CD14-positive monocyte (primary cell): ENCODE results near the gene FGFR3. TPM values are rescaled to one million over a fixed set of nuclear protein-coding genes. Genes with fewer than 3 reads are reported as not detected.
A peak's percentile ranks its signal among the peaks of the same experiment; 100 is the strongest.

Source experiments
- DNase-seq, 3 donors: peaks; one replicate each; pipeline ENCODE4 v3.0.0-alpha.2; 2011 to 2022
- H2AFZ ChIP-seq: 2 replicates; pipeline ENCODE4 v1.6.0; 2012; ENCODE audit warnings: mild to moderate bottlenecking, low read depth, low read length, inconsistent platforms; ENCODE audit not compliant: insufficient read depth, poor library complexity, severe bottlenecking
- H3K27ac ChIP-seq, 2 donors: 1 replicate in 1 of 2; 2 replicates in 1 of 2; pipeline ENCODE4 v1.5.1; 2012 to 2013; ENCODE audit warnings: low read length in 2 of 2, control low read depth in 1 of 2, inconsistent platforms in 1 of 2, low read depth in 1 of 2, mild to moderate bottlenecking in 1 of 2
- H3K27me3 ChIP-seq, 2 donors: one replicate each; pipeline versions ENCODE4 v1.6.0 to v1.6.1; 2011 to 2013; ENCODE audit warnings: low read length in 2 of 2; ENCODE audit not compliant: control insufficient read depth in 2 of 2, insufficient read depth in 2 of 2
- H3K36me3 ChIP-seq, 2 donors: replicated peaks in 1 of 2; 1 replicate in 1 of 2; 2 replicates in 1 of 2; pipeline versions ENCODE4 v1.5.1 to v1.6.1; 2012 to 2013; ENCODE audit warnings: low read length in 2 of 2, control low read depth in 1 of 2, inconsistent platforms in 1 of 2, mild to moderate bottlenecking in 1 of 2; ENCODE audit not compliant: insufficient read depth in 2 of 2, control insufficient read depth in 1 of 2
- H3K4me1 ChIP-seq, 2 donors: 1 replicate in 1 of 2; 2 replicates in 1 of 2; pipeline versions ENCODE4 v1.5.1 to v1.6.1; 2012 to 2013; ENCODE audit warnings: low read length in 2 of 2, control low read depth in 1 of 2, inconsistent platforms in 1 of 2, mild to moderate bottlenecking in 1 of 2, moderate library complexity in 1 of 2; ENCODE audit not compliant: insufficient read depth in 2 of 2, control insufficient read depth in 1 of 2
- H3K4me2 ChIP-seq: replicated peaks from 2 replicates; pipeline ENCODE3; 2012; ENCODE audit warnings: low read length, moderate library complexity, mild to moderate bottlenecking; ENCODE audit not compliant: poor library complexity, severe bottlenecking; ENCODE audit errors: extremely low read depth
- H3K4me3 ChIP-seq, 3 experiments: fragments of 200-600 bp in 1 of 3; sonication (generic) in 1 of 3; replicated peaks in 1 of 3; 1 replicate in 2 of 3; 2 replicates in 1 of 3; pipeline ENCODE4 v1.5.1; 2011 to 2013; ENCODE audit warnings: low read length in 3 of 3, mild to moderate bottlenecking in 3 of 3, control low read depth in 2 of 3, low read depth in 2 of 3, inconsistent platforms in 1 of 3, moderate library complexity in 1 of 3
- H3K79me2 ChIP-seq: 2 replicates; pipeline ENCODE4 v1.6.0; 2012; ENCODE audit warnings: mild to moderate bottlenecking, control low read depth, inconsistent platforms, low read length, moderate library complexity; ENCODE audit not compliant: insufficient read depth
- H3K9ac ChIP-seq: 2 replicates; pipeline ENCODE4 v1.6.0; 2017; ENCODE audit warnings: low read length, mild to moderate bottlenecking; ENCODE audit not compliant: insufficient read depth, poor library complexity, severe bottlenecking
- H3K9me3 ChIP-seq, 2 donors: replicated peaks in 1 of 2; 1 replicate in 1 of 2; 2 replicates in 1 of 2; pipeline versions ENCODE4 v1.5.1 to v1.6.1; 2012 to 2013; ENCODE audit warnings: low read length in 2 of 2, control low read depth in 1 of 2; ENCODE audit not compliant: control insufficient read depth in 1 of 2, insufficient read depth in 1 of 2
- H4K20me1 ChIP-seq: 2 replicates; pipeline ENCODE4 v1.6.0; 2012; ENCODE audit warnings: mild to moderate bottlenecking, low read length, control low read depth, moderate library complexity; ENCODE audit not compliant: insufficient read depth
- H3K27ac Mint-ChIP-seq, 7 donors: one replicate each; pipeline ENCODE4 v1.8.0; 2020; ENCODE audit warnings: mild to moderate bottlenecking in 7 of 7, mixed read lengths in 7 of 7, moderate library complexity in 6 of 7, inconsistent platforms in 2 of 7
- H3K27me3 Mint-ChIP-seq, 3 donors: one replicate each; pipeline ENCODE4 v1.8.0; 2021 to 2022; ENCODE audit warnings: low read depth in 3 of 3, mild to moderate bottlenecking in 3 of 3, mixed read lengths in 3 of 3, moderate library complexity in 3 of 3, inconsistent platforms in 1 of 3
- H3K36me3 Mint-ChIP-seq, 2 donors: one replicate each; pipeline ENCODE4 v1.8.0; 2020; ENCODE audit warnings: mixed read lengths in 2 of 2, inconsistent platforms in 1 of 2, mild to moderate bottlenecking in 1 of 2
- H3K4me1 Mint-ChIP-seq: one replicate; pipeline ENCODE4 v1.8.0; 2020; ENCODE audit warnings: mild to moderate bottlenecking, mixed read lengths
- H3K4me3 Mint-ChIP-seq, 2 donors: one replicate each; pipeline ENCODE4 v1.8.0; 2020; ENCODE audit warnings: mild to moderate bottlenecking in 2 of 2, mixed read lengths in 2 of 2, moderate library complexity in 1 of 2
- H3K9me3 Mint-ChIP-seq, 7 donors: one replicate each; pipeline ENCODE4 v1.8.0; 2020 to 2022; ENCODE audit warnings: mixed read lengths in 7 of 7, mild to moderate bottlenecking in 6 of 7, moderate library complexity in 6 of 7, inconsistent platforms in 2 of 7
- CTCF ChIP-seq: fragments of 200-600 bp; IDR thresholded peaks from one replicate; pipeline ENCODE4 v1.8.0; 2022; ENCODE audit warnings: antibody characterized with exemption, mild to moderate bottlenecking
- WGBS: methylation state at CpG from one replicate; pipeline ENCODE4 v1.1.5; 2013; ENCODE audit warnings: missing lambda C conversion rate; ENCODE audit not compliant: insufficient coverage; 5-methylcytosine and 5-hydroxymethylcytosine counted together
- intact Hi-C, 2 donors: fragments of 100-400 bp; cut with micrococcal nuclease; formaldehyde crosslinking; loops; one replicate each; pipeline versions ENCODE4 v1.15.0 to v1.15.1; 2023
- polyA plus RNA-seq, 3 donors: library from polyadenylated mRNA; depleted of rRNA in 1 of 3; unstranded in 2 of 3; stranded (reverse) in 1 of 3; fragments of 300-500 nt in 2 of 3; fragments of >200 nt in 1 of 3; fragmentation: Illumina TruSeq in 2 of 3; gene quantifications; 1 replicate in 2 of 3; 2 replicates in 1 of 3; pipeline ENCODE4 v1.2.3, GENCODE V29; 2012 to 2021

The FGFR3 gene
- polyA plus RNA-seq, 3 donors = 0.07 TPM; not detected in 2

- Mint-ChIP-seq H3K36me3 (peaks cover 58 to 77% of the 10 kb centered on the region in 2 donors), H3K4me3 (no peak overlapping the region), H3K4me1 (no peaks in the 10 kb centered on the region), H3K27ac (peak overlapping the region in 1 of 7 donors; percentile 3), H3K9me3 (no peaks in the 10 kb centered on the region), H3K27me3 (peaks cover 0 to 4% (median 0%) of the 10 kb centered on the region in 3 donors)
- Histone ChIP-seq H3K9ac (no peak overlapping the region), H3K27me3 (no peaks in the 10 kb centered on the region), H3K9me3 (no peaks in the 10 kb centered on the region), H2AFZ (no peak overlapping the region), H3K79me2 (no peaks in the 10 kb centered on the region), H3K4me1 (no peaks in the 10 kb centered on the region), H3K4me3 (no peak overlapping the region), H3K4me2 (no peak overlapping the region), H3K36me3 (peaks cover 52 to 71% of the 10 kb centered on the region in 2 donors), H4K20me1 (peaks cover 8% of the 10 kb centered on the region), H3K27ac (no peak overlapping the region)
- DNase-seq = no peak
- intact Hi-C loops = no loop called here
- WGBS = 100% methylated on average over 7 of the region's 8 CpGs
- no peak for TF ChIP-seq CTCF
Measured at GRCh38 chr4:1814453-1814852, 21.4 kb downstream of the FGFR3 start.

GRCh38 chr4:1815096-1815996, 22.3 kb downstream of the FGFR3 start:
- Histone ChIP-seq H3K27ac (no peak overlapping the region), H3K79me2 (no peaks in the 10 kb centered on the region), H3K4me1 (no peaks in the 10 kb centered on the region), H3K36me3 (peaks cover 61 to 80% of the 10 kb centered on the region in 2 donors), H3K9me3 (no peaks in the 10 kb centered on the region), H4K20me1 (no peaks in the 10 kb centered on the region), H2AFZ (no peak overlapping the region), H3K4me2 (no peak overlapping the region), H3K27me3 (no peaks in the 10 kb centered on the region), H3K9ac (no peak overlapping the region), H3K4me3 (no peak overlapping the region)
- Mint-ChIP-seq H3K27ac (peak overlapping the region in 1 of 7 donors; percentile 51), H3K27me3 (peaks cover 0 to 2% (median 0%) of the 10 kb centered on the region in 3 donors), H3K4me1 (no peaks in the 10 kb centered on the region), H3K9me3 (no peaks in the 10 kb centered on the region), H3K4me3 (no peak overlapping the region), H3K36me3 (peaks cover 67 to 86% of the 10 kb centered on the region in 2 donors)
- DNase-seq = no peak
- TF ChIP-seq CTCF = no peak
- intact Hi-C loops = no loop called here
- 96% methylated on average over 34 of the region's 34 CpGs for WGBS
